ENCODE results near the gene FHOD3.

The FHOD3 gene

GRCh38 chr18:36536426-36536825 is 238.9 kb downstream of the FHOD3 start:
- in situ Hi-C loops (cut with MboI; ENCODE audit: low pct_unique_long_range_greater_than_20kb, low sequenced_read_pairs, unreplicated experiment), result no loop called here
- DNase-seq (ENCODE audit: low spot score), result no peak
- no peak for TF ChIP-seq CTCF (IDR thresholded peaks at IDR 0.05; ENCODE audit: extremely low read depth, insufficient read depth, missing control alignments)

DNA sequence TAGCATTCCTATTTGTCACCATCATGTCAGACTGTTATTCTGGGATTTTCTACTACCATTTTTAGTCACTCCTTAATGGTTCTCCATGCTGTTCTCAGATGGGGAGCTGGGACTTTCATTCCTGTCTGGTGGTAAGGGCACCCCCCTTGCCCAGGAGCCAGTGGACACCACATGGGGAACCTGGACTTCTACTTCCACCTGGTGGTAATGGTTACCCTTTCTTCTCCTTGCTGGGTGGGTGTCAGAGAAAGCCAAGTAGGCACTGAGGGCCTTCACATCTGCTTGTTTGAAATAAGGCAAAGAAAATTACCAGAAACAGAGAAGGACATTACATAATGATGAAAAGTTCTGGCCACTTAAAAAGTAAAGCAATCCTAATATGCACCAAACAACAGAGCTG is 239.8 kb downstream of the FHOD3 start:
- in situ Hi-C loops (cut with MboI; ENCODE audit: low pct_unique_long_range_greater_than_20kb, low sequenced_read_pairs, unreplicated experiment), result no loop called here

GRCh38 chr18:36539674-36540231 is 242.2 kb downstream of the FHOD3 start:
- in situ Hi-C loops (cut with MboI; ENCODE audit: low pct_unique_long_range_greater_than_20kb, low sequenced_read_pairs, unreplicated experiment), result no loop called here
- TF ChIP-seq CTCF (IDR thresholded peaks at IDR 0.05; ENCODE audit: extremely low read depth, insufficient read depth, missing control alignments), result no peak
- no peak for DNase-seq (ENCODE audit: low spot score)

More for the DNA sequence above, 239.8 kb downstream of the FHOD3 start:
- TF ChIP-seq CTCF (IDR thresholded peaks at IDR 0.05; ENCODE audit: extremely low read depth, insufficient read depth, missing control alignments), result no peak
- no peak for DNase-seq (ENCODE audit: low spot score)

GRCh38 chr18:36543030-36543429 is 245.5 kb downstream of the FHOD3 start:
- in situ Hi-C loops (cut with MboI; ENCODE audit: low pct_unique_long_range_greater_than_20kb, low sequenced_read_pairs, unreplicated experiment), result no loop called here
- no peak for TF ChIP-seq CTCF (IDR thresholded peaks at IDR 0.05; ENCODE audit: extremely low read depth, insufficient read depth, missing control alignments)
- no peak for DNase-seq (ENCODE audit: low spot score)

DNA sequence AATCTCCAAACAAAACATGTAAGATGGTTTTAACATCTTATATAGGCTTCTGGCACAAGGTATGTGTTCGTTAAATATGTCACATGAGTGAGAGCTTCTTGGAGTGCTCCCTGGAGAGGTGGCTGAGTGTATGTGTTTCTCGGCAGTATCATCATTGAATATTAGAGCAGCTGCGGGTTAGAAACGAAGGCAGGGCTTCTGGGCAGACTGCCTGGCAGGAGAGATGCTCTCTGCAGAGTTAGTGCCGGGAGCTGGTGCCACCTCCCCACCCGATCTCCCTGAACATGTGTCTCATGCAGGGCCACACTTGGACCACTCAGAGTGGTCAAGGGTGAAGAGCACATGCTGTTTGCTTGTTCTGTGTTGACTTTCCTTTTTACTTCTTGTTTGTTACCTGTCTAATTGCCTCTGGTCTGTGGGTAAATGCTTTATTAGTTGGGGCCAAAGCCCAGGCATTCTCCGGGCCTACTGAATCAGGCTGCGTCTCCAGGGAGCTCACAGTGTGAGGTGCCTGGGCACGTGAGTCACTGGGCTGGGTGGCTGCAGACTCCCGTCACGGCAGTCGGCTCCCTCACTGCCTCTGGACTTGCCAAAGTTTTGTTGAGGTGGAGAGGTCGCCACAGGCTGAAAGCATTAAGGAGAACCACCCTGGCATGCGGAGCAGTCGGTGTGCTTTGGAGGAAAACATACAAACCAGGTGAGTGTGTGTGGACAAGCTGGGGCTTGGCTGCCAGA is 246.6 kb downstream of the FHOD3 start:
- no peak for TF ChIP-seq CTCF (IDR thresholded peaks at IDR 0.05; ENCODE audit: extremely low read depth, insufficient read depth, missing control alignments)
- DNase-seq (ENCODE audit: low spot score), result no peak
- in situ Hi-C loops (cut with MboI; ENCODE audit: low pct_unique_long_range_greater_than_20kb, low sequenced_read_pairs, unreplicated experiment), result no loop called here

GRCh38 chr18:36545821-36546427 is 248.4 kb downstream of the FHOD3 start:
- no peak for DNase-seq (ENCODE audit: low spot score)
- in situ Hi-C loops (cut with MboI; ENCODE audit: low pct_unique_long_range_greater_than_20kb, low sequenced_read_pairs, unreplicated experiment), result no loop called here
- TF ChIP-seq CTCF (IDR thresholded peaks at IDR 0.05; ENCODE audit: extremely low read depth, insufficient read depth, missing control alignments), result no peak
